Stimulated activated CD4-positive, alpha-beta T cell treated with anti-CD3 and anti-CD28 coated beads, Interleukin-1b, Interleukin-23, amount 100 ng/mL, for 48 hours (primary cell): ENCODE measurements around the gene MEX3D.

Experiments used
- DNase-seq: peaks from one replicate; pipeline ENCODE4 v3.0.0-alpha.2; 2020

Gene MEX3D

DNA sequence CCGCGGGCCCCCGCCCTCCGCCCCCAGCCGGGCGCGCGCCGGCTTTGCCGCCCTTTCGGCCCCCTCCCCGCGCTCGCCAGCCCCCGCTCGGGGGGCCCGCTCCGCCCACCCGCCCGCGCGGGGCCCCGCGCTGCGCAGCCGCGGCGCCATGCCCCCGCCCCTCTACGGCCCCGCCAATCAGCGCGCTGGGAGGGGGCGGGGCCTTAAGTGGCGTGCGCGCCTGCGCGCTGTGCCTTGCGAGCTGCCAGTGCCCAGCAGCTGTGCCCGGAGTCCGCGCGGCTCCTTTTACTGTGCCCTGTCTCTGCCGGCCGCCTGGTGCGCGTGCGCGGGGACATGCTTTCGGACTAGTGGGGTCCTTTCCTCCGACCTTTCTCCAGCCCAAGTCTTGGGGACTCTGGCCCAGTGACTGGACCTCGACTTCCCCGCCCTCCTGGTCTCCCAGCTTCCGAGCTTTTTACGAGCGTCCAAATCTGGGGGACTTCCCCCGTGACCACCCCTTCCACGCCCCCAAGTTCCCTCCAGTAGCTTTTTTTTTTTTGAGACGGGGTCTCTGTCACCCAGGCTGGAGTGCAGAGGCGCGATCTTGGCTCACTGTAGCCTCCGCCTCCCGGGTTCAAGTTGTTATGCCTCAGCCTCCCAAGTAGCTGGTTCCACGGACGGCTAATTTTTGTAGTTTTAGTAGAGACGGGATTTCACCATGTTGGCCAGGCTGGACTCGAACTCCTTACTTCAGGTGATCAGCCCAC lies 24.8 kb upstream of the MEX3D start, which contains the start of gene MBD3:
TSS of gene MBD3 (minus strand) at position 111 of the 746 bp plus-strand sequence. CDS start 234 bp downstream, outside the sequence.
- DNase-seq: peak; percentile 86

DNA sequence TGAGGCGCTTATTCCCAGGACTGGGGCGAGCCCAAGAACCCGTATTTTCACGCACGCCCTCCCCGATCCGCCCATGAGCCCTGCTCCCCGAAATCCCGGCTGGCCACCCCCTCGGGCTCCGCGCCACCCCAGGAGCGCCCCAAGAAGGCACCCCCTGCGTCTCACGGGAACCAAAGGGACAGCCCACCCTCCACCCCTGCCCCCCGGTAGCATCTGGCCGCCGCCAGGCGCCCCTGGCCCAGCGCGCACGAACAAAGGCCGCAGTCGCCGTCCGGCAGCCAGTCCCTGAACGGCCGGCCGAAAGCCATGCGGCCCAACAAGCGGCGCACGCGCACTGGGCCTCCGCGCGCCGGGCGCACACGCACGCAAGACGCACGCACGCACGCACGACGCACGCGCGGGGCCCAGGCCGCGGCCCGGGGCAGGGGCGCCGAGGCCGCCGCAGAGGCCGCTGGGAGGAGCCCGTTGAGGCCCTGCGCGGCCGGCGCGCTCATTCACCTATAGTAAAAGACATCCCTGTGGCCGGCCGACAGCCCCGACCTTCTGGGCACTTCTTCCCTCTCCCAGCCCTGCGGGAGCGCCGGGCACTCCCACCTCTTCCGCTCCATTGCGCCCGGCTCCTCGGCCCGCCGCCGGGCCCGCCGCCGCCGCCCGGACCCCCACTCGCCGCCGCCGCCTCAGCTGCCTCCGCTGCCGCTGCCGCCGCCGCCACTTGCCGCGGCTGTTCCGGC lies 24.1 kb upstream of the MEX3D start:
- peak; percentile 84 for DNase-seq

DNA sequence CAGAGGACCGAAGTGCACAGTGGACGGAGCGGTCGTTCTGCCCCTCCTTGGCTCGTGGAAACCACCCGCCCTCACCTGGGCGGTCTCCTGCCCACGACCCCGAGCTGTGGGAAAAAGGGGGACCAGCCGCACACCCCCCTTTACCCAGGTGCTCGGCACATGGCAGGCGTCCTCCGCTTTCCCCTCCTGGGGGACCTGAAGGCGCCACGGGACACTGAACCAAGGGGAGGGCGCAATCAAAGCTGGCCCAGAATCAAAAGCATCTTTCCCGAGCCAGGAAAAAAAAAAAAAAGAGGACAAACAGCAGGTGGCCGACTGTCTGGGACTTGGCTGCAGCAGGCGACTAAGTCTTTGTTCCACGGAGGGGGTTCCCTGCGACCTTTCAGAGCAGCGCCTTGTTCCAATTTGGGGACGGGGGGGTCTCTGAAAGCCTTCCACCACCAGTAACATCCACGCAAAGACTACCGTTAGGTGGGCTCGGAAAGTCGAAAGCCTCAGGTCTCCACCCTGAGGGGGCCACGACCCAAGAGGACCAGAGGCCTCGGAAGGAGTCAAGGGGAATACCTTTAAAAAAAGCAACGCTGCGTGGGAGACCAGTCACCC lies 23.4 kb upstream of the MEX3D start:
- DNase-seq: no peak

DNA sequence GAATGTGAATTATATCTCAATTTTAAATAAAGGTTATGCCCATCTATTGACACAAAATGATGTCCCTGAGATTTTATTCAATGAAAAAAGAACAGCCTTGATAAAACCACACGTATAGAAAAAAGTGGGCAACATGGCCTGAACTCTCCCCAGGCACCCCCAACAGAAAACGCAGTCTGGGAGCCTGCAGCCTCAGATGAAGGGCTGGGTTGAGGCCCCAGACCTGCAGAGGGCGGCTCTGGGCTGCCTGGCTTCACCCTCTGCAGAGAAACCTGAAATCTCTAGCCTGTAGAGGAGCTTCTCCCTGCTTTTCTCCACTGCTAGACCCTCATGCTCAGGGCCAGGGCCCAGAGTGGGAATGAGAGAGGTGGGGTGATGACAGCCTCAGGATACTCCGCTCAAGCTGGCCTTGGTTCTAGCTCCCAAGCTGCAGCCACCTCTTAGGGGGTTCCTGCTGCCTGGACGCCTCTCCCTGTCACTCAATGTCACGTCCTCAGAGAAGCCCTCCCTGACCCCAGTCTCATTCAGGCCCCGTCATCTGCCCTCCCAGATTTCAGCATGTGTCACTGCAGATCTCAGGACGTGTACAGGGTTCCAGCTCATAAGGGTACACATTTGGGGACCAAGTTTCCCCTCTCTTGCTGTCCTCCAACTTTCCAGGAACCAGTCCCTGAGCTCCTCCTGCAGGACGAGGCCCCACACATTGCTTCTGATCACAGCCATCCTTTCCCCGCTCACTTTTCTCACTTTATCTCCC lies 22.7 kb upstream of the MEX3D start:
- peak; percentile 33 for DNase-seq

DNA sequence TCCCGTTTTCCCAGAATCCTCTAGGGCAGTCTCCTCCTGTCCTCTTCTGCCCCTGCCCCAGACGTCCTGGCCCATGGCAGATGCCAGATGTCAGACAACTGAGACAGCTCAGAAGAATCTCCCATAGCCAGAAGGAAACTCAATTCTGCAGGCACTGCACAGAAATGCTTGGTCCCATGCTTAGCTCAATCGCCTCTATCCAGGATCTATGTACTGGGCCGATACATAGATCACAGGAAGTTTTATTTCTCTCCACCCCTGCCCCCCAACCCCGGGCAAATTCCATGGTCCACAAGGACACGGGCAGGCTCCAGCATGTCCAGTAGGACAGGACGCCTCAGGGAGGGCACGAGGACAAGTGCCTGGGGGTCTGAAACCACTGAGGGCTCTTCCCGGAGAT lies 19.7 kb upstream of the MEX3D start:
- no peak for DNase-seq

DNA sequence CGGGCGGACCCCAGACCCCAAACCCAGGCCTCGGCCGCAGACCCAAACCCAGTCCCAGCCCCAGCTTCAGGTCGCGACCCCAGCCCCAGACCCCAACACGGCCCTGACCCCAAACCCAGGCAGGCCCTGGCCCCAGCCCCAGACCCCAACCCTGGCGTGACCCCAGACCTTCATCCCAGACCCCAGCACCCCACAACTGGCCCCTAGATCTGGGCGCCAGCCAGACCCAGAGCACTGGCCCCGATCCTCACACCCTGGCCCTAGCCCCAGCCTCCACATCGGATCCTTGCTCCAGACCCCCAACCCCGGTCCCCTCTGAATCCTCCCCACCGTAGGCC lies 17.1 kb upstream of the MEX3D start:
- DNase-seq: no peak

DNA sequence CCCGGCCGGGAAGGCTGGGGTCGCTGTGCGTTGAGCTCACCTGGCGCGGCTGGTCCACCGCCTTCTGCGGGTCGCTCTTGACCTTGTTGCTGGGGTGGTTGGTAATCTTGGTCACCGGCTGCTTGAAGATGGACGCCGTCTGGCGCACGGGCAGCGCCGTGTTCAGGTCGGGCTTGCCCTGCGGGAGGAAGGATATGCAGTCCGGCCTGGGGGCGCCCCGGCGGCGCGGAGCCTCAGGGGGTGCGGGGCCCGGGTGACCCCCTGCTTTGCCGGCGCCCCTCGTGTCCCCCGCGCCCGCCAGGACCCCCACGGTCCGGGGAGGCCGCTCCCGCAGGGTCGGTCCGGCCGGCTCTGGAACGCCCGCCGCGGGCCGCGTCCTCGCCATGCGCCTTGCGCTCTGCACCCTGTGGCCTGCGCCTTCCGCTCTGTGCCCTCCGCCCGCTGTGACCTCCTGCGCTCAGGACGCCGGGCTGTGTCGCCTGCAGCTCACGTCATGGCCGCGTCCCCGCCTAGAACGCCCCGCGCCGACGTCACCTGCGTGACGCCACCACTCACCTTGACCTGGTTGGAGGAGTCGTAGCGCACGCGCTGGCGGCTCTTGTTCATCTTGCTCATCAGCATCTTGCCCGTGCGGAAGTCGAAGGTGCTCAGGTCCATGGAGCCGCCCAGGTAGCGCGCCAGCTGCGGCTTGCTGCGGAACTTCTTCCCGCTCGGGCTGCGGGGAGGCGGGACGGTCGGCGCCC lies 16.5 kb upstream of the MEX3D start:
- no peak for DNase-seq

DNA sequence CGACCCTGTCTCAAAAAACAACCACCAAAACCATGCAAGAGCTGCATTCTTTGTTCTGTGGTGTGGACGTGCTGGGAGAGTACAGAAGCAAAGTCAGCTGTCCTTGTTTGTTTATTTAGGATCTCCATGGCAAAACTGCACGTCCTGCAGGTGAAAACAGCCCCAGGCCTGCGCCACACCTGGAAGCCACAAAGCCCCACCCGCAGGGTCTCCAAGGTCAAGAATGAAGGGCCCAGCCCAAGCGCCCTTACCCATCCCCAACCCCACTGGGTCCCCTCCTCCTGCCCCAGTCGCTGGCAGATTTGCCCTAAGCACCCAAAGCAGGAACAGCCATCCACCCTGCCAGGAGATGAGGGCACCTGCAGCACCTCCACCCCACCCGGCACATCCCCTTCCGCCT lies 14.1 kb upstream of the MEX3D start:
- no peak for DNase-seq

DNA sequence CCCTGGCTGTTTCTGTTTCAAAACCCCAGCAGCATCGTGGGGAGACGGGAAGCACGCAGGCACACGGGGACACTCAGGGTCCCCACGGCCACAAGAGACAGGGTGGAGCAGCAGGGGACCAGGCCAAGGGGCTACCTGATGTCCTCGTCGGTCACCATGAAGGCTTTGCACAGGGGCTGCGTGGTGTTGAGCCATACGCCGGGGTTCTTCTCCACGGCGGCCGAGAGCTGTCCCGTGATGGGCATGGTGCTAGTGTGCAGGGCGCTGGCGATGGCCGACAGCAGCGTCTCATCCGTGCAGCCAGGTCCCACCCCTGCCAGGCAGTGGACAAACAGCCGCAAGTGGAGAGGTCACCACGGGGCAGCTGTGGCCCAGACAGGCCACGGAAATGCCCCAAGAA lies 12.8 kb upstream of the MEX3D start:
- no peak for DNase-seq

DNA sequence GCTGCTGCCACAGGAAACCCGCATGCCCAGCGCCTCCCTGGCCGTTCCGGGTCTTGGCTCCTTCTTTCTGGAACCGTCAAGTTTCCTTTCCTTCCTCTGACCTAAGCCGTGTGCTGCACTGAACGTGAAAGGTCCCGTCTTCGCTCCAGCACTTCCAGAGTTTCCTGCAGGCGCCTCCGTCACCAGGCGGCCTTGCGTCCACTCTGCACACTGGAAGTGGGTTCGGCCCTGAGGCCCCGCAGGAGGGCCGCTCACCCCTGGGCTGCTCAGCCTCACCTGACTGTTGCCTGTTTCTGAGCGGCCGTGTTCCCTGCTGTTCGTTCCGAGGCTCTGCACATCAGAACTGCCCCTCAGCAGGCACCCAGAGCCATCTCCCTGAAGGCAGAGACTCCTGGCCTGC lies 12.3 kb upstream of the MEX3D start:
- DNase-seq: no peak

DNA sequence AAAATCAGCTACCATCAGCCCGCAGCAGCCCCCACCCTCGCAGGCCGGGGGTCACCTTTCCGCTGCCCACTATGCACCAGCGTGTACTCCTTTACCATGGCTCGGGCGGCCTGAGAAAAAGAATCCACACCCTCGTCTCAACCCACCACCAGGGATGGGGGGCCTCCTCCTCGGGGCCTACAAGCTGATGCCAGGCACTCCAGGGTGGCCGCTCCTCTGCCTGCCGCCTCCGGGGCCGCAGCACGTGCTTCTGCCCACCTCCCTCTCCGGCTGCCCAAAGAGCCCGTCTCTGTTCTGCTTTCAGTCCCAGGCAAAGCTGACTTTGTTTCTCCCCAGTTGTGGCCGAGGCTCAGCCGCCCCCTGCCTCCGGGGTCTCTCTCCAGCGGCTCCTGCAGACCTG lies 11.1 kb upstream of the MEX3D start:
- no peak for DNase-seq

DNA sequence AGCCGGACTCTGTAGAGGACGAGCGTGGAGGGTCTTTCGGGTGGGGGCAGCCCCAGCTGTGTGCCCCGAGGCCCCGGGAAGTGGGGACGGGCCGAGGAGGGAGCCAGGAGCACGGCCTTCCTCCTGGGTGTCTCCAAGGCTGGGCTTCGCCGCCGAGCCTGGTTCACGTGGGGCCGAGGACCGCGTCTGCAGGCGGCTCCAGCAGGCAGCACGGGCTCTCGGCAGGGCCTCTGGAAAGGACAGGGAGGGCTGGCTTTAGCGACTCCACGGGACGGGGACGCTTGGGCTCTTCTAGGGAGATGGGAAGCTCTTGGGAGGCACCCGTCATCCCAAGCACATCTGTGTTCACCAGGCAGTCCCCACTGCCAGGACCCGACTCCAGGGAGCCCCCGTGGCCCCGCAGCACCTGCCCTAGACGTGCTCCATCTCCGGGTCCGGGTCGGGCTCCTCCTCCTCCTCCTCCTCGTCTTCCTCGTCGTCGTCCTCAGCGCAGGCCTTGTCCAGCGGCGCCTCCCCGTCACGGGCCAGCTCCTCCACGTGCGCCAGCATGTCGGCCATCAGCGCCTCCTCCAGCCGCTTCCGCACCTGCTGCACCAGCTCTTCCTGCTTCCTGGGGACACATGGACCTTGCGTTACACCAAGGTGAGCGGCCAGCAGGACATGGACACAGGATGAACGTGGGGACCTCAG lies 9.9 kb upstream of the MEX3D start:
- DNase-seq: no peak

DNA sequence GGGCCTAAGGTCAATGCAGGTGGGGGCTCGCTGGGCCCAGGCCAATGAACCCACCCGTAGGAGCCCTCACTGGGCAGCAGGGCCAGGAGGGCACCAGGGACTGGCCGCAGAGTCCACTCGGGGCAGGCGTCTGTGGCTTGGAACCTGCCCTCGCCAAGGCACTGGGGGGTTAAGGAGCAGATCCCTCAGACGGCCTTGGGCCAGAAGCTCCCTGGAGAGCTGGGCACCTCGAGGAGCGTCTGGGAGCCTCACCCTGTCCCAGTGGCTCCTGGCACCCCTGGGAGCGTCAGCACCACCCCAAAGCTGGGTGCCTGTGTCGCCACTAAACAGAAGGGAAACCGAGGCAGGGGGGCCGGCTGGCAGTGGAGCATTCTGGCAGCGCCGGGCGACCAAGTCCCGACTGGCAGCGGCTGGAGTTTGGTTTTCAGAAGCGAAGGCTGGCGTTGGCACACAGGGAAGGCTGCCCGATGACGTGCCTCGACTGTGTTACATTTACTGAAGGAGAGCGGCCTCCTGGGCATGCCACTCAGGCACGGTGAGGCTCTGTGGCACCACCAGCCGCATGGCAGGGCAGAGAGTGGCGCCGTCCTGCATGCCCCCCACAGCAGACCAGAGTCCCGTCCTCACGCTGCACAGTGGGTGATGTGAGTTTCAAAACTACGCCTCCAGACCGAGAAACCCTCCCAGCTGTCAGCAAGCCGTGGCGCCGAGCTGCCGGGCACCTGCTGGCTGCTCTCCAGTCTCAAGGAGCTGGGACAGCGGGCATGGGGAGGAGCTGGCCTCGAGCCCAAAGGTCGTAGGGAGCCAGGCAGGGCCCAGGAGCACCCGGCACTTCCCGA lies 9.2 kb upstream of the MEX3D start:
- DNase-seq: no peak

DNA sequence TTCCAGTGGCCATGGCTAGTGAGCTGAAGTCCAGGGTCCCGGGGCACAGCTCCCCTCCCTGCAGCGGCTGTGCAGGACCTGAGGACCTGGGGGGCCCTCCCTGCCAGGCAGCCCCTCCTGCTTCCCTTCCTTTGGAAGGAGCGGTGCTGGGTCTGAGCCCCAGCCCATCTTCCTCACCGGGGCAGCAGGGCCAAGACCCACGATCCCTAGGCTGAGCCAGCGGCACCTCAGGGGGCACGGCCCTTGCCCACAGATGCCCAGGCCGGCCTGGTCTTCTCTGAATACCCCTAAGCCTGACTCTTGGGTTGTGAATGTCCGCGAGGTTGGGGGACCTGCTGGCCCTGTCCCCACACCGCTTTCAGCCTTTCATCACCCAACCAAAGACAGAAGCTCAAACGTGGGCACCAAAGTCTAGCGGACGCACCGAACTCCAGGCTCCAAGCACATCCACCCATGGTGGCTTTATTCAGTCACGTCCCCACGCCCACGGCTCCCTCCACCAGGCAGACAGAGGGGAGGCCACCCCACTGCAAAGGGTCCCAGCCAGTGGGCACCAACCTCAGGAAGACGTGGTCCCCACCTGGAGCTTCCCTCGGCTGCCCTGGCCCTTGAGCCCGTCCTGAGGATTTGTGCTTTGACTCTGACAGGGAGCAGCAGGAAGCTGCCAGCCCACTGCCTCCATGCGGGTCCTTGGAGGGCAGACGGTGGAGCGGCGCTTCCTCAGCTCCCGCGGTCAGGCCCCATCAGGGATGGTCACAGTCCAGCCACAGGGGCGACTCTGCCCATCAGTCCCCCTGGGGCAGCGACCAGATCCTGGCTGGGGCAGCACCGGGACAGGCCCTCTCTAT lies 8.3 kb upstream of the MEX3D start:
- no peak for DNase-seq

DNA sequence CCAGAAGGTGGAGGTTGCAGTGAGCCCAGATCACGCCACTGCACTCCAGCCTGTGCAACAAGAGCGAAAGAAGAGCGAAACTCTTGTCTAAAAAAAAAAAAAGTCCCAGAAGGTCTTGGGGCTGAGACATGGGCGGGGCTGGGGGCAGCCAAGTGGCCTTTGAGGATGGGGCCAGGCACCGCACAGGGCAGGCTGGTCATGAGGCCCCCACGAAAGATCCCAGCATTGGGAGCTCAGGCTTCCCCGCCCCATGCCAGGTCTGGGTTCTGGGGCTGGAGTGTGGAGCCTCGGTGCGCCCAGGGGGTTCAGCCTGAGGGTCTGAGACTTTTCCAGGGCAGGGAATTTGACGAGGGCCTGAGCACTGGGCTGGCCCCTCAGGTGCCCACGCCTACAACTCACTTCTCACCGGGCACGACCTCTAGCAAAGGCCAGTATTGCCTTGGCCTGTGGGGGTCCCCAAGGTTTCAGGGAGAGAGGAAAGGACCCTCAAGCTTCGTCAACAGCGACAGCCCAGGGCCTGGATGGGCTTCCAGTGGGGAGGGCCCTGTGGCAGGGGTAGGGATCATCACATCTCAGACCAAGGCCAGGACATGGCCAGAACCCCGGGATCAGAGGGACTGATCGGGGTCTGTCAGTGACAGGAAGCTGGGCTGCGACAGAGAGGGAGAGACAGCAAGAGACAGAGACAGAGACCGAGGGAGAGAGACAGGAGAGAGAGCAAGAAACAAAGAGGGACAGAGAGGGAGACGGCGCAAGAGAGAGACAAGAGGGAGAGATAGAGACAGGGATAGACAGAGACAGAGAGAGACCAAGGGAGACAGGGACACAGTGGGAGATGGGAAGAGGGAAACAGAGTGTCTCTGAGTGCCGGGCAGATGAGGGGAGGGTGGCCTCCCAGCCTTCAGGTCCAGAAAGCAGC lies 7.5 kb upstream of the MEX3D start:
- no peak for DNase-seq

DNA sequence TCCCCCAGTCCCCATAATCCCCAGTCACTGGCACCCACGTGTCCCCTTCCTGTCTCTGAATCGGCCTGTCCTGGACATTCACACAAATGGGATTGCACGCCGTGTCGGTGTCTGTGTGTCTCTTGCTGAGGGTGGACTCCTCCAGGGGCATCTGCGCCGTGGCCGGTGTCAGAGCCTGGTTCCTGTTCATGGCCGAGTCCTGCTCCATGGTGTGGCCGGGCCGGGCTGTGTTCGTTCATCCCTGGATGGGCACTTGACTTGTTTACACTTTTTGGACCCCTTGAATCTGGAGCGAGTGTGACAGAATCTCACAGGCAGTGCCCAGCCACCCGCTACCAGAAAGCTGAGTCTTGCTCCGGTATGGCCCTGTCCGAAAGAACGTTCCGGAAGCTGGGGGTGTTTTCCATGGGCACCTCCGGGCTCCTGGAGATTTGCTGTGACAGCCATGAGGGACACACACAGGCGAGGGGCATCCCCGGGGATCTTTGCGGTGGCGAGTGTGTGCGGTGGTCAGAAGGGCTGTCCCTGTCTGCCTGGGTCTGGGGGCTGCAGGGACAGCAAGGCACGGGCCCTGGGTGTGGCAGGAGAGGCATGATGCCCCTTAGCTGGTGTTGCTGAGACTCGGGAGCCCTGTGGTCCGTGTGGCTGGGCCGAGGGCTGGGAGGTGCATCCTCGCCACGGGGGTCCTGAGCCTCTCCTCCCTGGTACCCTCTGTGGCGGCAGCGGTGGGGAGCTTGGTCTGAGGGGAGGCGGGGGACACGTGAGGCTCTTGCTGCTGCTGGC lies 6.4 kb upstream of the MEX3D start:
- DNase-seq: no peak

DNA sequence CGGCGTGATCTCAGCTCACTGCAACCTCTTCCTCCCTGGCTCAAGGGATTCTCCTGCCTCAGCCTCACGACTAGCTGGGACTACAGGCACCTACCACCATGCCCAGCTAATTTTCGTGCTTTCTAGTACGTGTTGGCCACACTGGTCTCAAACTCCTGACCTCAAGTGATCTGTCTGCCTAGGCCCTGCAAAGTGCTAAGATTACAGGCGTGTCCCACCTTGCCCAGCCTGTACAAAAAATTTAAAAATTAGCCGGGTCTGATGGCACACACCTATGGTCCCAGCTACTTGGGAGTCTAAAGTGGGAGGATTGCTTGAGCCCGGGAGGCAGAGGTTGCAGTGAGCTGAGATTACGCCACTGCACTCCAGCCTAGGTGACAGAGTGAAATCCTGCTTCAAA lies 4.7 kb upstream of the MEX3D start:
- DNase-seq: no peak

DNA sequence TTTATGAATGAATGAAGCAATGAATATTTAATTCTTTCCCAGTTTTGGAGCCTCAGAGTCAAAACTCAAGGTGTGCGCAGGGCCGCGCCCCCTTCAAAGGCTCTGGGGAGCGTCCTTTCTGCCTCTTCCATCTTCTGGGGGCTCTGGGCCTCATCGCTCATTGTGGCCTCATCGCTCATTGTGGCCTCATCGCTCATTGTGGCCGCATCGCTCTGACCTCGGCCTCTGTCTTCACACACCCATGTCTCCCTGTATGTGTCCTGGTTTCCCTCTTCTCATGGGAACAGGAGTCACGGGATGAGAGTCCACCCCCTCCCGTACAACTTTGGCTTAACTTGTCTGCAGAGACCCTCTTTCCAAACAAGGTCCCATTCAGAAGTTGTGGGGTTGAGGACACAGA lies 3.2 kb upstream of the MEX3D start:
- DNase-seq: no peak
